AML-193 (cell line): Measurements from ENCODE around the gene SEZ6L.

ENCODE experiments used
- DNase-seq, 2 experiments: peaks; one replicate each; lab custom pipeline; 2025; lab: John Stamatoyannopoulos, UW

SEZ6L gene

DNA sequence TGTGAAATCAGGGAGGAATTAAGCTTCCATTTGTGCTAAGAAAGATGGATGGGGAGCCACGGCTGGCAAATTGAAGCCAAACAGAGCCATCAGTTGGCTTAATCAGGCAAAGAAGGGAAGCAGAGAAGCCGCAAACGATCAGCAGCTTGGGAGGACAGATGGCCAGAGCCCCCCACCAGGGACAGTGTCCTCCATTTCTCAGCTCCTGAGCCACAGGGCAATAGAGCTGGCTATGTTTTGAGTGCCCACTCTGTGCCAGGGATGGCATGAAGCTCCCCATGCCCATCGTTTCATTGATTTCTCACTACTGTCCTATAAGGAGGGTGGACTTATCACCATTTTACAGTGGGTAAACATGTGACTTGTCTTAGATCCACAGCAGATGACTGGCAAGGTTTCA is 133.5 kb downstream of the SEZ6L start:
- DNase-seq: no peak

- DNase-seq: peak in 1 of 2 experiments; percentile 2
Measured at GRCh38 chr22:26303475-26303874, 134.2 kb downstream of the SEZ6L start.

DNA sequence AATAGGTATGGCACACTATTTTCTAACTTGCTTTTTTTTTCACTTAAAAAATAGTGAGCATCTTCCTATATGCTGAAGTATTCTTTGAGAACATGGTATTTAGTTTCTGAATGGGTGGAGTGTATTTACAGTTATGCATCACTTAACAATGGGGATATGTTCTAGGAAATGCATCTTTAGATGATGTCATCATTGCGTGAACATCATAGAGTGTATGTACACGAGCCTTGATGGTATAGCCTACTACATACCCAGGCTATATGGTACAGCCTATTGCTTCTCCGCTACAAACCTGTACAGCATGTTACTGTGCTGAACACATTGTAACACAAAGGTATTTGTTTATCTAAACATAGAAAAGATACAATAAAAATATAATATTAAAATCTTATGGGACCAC is 135.5 kb downstream of the SEZ6L start:
- DNase-seq: no peak

GRCh38 chr22:26308467-26308866 is 139.2 kb downstream of the SEZ6L start:
- no peak for DNase-seq

- no peak for DNase-seq
Measured at GRCh38 chr22:26310616-26311015, 141.4 kb downstream of the SEZ6L start.

DNA sequence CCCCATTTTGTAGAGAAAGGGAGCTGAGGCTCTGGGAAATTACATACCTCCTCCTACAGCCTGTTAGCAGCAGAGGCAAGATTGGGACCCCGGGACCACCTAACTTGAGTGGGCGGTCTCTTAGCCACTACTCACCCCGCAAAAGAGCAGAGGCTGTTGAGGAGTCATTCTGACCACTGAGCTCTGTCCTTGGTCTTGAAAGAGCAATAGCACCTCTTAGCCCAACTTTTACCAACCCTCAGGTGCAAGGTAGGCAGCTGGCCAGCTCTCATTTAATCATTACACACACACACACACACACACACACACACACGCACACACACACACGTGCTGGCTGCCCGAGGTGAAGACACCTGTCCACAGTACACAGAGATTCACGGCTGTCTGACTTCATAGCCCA is 144.0 kb downstream of the SEZ6L start:
- DNase-seq: no peak

GRCh38 chr22:26314171-26314570 is 144.9 kb downstream of the SEZ6L start:
- no peak for DNase-seq

- no peak for DNase-seq
Measured at GRCh38 chr22:26314656-26315055, 145.4 kb downstream of the SEZ6L start.

- no peak for DNase-seq
Measured at GRCh38 chr22:26316732-26317285, 147.5 kb downstream of the SEZ6L start.

- no peak for DNase-seq
Measured at GRCh38 chr22:26318975-26319374, 149.7 kb downstream of the SEZ6L start.

DNA sequence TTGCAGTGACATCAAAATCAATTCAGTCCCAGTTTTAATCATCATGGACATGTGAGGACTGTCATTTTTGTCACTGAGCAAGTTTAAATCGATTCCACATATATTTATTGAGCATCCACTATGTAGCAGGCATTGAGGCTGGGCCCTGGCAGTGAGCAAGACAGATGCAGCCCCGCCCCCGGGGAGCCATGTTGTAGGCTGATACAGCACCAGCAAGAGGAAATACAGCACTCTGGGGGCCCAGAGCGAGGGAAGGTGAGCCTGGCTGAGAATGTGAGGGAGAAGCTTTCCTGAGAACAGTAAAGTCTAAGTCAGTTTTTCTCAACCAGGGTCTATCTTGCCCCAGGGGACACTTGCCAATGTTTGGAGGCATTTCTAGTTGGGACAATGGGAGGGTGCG is 151.2 kb downstream of the SEZ6L start:
- no peak for DNase-seq

DNA sequence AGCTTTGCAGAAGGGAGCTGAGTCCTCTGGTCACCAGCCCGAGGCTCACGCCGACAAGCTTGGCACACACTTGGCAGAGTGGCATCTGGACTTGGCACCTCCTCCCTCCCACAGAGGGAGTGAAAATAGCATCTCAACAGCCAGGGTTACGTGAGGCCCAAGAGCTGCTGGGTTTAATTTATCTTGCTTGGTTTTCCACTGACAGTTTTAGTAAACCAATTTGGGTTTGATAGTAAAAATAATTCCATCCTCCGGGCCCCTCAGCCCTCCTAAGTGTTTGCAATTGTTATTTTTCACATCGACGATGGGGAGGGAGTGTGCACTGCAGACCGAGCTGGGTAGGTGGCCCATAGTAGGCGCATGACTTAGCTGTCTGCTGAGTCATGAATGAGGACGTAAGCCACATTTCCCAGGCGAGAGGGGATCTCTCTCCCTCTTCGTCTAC is 152.2 kb downstream of the SEZ6L start:
- no peak for DNase-seq

GRCh38 chr22:26322179-26322905 is 153.1 kb downstream of the SEZ6L start:
- no peak for DNase-seq

DNA sequence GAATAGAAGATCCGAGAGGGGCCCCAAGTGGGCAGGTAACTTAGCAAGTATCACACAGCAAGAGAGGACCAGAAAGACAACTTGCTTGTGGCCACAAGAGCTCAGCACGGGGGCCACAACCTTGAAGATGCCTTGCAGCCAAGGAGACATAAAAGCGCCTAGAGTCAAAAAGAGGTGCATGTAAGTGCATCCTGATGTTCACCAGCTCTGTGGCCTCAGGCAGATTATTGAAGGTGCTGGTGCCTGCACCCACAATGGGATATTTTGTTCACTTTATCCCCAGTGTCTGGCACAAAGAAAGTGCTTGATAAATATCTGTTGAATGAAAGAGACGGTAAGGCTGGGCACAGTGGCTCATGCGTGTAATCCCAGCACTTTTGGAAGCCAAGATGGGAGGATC is 153.8 kb downstream of the SEZ6L start:
- no peak for DNase-seq

GRCh38 chr22:26324150-26324549 is 154.9 kb downstream of the SEZ6L start:
- no peak for DNase-seq

- no peak for DNase-seq
Measured at GRCh38 chr22:26325641-26326040, 156.4 kb downstream of the SEZ6L start.

DNA sequence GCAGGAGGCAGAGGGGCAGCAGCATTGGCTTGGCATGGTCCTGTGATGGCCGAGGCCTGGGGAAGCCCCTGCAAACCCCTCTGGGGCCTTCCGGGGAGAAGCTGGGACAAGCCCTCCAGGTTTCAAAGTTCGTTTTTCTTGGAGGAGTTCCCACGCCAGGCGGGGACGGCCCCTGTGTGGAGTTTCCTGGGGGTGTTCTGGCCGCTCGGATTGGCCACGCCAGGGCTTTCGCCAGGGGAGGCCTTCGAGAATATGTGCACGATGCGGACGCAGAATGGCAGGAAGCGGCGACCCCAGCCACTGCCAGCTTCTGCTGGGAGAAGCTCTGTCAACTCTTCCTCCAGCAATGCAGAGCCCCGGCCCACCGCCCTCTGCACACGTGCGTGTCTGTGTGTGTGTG is 157.5 kb downstream of the SEZ6L start:
- no peak for DNase-seq

DNA sequence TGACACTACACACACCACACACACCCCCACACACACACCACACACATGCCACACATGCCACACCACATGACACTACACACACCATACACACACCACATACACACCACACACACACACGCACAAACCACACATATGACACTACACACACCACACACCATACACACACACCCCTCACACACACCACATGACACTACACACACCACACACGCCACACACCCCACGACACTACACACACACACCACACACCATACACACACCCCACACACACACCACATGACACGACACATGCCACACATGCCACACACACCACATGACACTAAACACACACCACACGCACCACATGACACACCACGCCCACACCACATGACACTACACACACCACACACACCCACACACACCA is 158.0 kb downstream of the SEZ6L start:
- no peak for DNase-seq

DNA sequence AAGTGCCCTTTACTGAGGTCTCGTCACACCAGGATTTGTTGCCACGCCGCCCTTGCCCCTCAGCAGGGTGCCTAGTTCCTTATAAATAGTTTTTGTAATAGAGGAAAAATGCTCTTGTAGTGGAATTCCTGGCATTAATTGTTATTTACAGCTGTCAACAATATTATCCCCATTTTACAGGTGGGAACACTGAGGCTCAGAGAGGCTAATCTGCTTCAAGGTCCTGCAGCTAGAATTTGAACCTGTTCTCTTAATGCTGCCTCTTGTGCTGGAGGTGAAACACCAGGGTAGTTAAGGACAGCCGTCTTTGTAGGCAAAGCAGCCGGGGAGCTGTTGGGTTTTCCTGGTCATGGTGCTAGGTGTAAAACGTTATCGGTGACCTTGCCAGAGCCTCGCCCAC is 159.0 kb downstream of the SEZ6L start:
- no peak for DNase-seq

DNA sequence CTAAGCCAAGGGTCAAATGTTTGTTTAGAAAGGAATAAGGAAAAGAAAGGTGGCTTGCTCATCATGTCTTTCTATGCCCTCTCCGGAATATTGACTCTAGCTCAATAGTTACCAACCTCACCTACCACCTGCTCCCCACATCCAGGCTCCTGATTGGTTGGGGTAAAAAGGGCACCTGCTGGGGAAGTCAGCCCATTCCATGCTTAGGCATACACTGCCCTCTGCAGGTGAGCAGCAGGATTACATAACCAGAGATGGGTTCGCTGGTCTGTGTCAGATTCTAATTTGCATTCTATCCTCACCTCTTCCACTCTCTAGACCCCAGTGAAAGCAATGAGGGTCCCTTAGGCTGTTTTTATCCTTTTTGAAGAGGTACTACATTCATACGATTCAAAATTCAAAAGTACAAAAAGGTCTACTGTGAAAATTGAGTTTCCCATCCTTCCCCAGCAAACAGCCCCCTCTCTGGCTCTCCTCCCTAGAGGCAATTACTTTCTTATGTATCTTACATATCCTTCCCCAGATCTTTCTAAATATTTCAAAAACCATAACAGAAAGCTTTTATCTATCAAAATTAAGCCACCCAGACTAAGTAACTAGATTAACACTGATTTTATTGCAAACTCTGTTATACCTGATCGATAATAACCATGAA is 161.8 kb downstream of the SEZ6L start:
- peak; percentile 1 to 6 for DNase-seq

DNA sequence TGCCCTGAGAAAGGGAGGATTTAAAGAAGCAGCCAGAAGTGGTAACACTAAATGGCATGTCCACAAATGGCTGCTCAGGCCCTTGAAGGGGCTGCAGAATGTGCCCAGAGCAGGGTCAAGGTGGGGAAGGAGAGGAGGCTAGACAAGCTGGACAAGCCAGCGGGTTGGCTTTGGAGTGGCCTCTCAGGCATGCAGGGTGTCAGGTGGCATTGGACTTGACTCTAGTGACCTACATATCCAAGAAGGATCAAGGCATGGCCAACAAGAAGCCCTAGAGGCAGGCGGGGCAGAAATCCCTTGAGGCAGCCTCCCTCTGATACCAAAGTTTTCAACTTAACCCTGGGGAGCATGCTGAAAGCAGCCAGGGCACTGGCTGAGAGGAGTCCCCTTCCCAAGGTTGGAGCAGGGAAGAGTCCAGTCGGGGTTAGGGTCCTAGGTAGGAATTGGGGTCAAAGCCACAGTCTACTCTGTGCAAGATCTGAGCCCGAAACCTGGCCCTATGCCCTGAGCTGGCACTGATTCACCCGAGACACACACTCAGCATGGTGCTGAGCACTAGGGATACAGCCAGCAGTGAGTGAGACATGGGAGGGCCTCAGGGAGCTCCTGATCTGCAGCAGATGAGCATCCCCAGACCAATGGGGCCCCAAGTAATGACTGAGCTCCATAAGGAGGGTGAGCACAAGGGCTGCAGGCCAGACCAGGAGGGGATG is 164.0 kb downstream of the SEZ6L start:
- no peak for DNase-seq

- DNase-seq: no peak
Measured at GRCh38 chr22:26334232-26334631, 165.0 kb downstream of the SEZ6L start.

DNA sequence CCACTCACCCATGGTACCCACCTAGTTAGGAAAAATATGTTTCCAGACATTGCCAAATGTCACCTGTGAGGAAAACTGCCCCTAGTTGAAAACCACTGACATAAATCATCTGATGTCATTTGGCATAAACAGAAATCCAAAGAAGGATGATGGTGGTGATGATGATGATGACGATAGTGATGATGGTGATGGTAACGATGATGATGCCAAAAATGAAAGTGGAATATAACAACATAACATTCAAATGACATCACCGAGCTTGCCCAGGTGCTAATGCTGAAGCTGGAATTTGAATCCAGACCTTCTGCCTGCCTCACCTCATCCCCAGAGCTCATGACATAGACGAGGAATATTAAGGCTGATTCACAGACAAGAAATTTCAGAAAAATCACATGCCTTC is 167.5 kb downstream of the SEZ6L start:
- DNase-seq: no peak
